Keratinocyte (primary cell): ENCODE results near the gene SCN10A. TPM values are rescaled to one million over a fixed set of nuclear protein-coding genes. Genes with fewer than 3 reads are reported as not detected.

Experiments
- DNase-seq: peaks from one replicate; pipeline ENCODE4 v3.0.0-alpha.2; 2011; ENCODE audit warnings: low read depth, missing footprints, low spot score
- FAIRE-seq: peaks from 2 replicates; lab custom pipeline; 2011; peaks lifted over from hg19 to GRCh38; lab: Jason Lieb, UNC
- H2AFZ ChIP-seq: 2 replicates; pipeline ENCODE4 v1.6.0; 2012; ENCODE audit warnings: low read length, control low read depth, inconsistent platforms; ENCODE audit not compliant: control insufficient read depth
- H3K27ac ChIP-seq: 2 replicates; pipeline ENCODE4 v1.5.1; 2011; ENCODE audit warnings: low read length; ENCODE audit not compliant: control insufficient read depth, insufficient read depth
- H3K27me3 ChIP-seq: 3 replicates; pipeline ENCODE4 v1.6.0; 2011; ENCODE audit warnings: low read length; ENCODE audit not compliant: control insufficient read depth, insufficient read depth; ENCODE audit errors: extremely low read depth
- H3K36me3 ChIP-seq, 2 experiments: 2 replicates in 1 of 2; 3 replicates in 1 of 2; pipeline ENCODE4 v1.5.1; 2011; ENCODE audit warnings: low read length in 2 of 2, mild to moderate bottlenecking in 1 of 2; ENCODE audit not compliant: control insufficient read depth in 2 of 2, insufficient read depth in 2 of 2; ENCODE audit errors: extremely low read depth in 1 of 2
- H3K4me1 ChIP-seq: 3 replicates; pipeline ENCODE4 v1.5.1; 2011; ENCODE audit warnings: low read length; ENCODE audit not compliant: control insufficient read depth, insufficient read depth; ENCODE audit errors: extremely low read depth
- H3K4me2 ChIP-seq: 3 replicates; pipeline ENCODE4 v1.6.0; 2011; ENCODE audit warnings: low read depth, low read length; ENCODE audit not compliant: control insufficient read depth, insufficient read depth; ENCODE audit errors: extremely low read depth
- H3K4me3 ChIP-seq, 3 experiments: fragments of 200-600 bp in 1 of 3; sonication (generic) in 1 of 3; 2 replicates in 2 of 3; 3 replicates in 1 of 3; pipeline ENCODE4 v1.5.1; 2011 to 2016; ENCODE audit warnings: low read length in 3 of 3, mild to moderate bottlenecking in 3 of 3, control low read depth in 2 of 3, inconsistent platforms in 1 of 3, low read depth in 1 of 3, mixed read lengths in 1 of 3, mixed run types in 1 of 3, moderate library complexity in 1 of 3; ENCODE audit not compliant: control insufficient read depth in 2 of 3, insufficient read depth in 2 of 3; ENCODE audit errors: extremely low read depth in 1 of 3
- H3K79me2 ChIP-seq: 2 replicates; pipeline ENCODE4 v1.6.0; 2012; ENCODE audit warnings: low read length; ENCODE audit not compliant: control insufficient read depth, insufficient read depth
- H3K9ac ChIP-seq: 3 replicates; pipeline ENCODE4 v1.6.0; 2011; ENCODE audit warnings: low read length; ENCODE audit not compliant: control insufficient read depth, insufficient read depth; ENCODE audit errors: extremely low read depth
- H3K9me1 ChIP-seq: 3 replicates; pipeline ENCODE4 v1.6.0; 2011; ENCODE audit warnings: low read length; ENCODE audit not compliant: control insufficient read depth, insufficient read depth; ENCODE audit errors: extremely low read depth
- H3K9me3 ChIP-seq: 2 replicates; pipeline ENCODE4 v1.5.1; 2012; ENCODE audit warnings: low read depth, low read length; ENCODE audit not compliant: control insufficient read depth
- H4K20me1 ChIP-seq: 3 replicates; pipeline ENCODE4 v1.6.0; 2011; ENCODE audit warnings: low read length; ENCODE audit not compliant: control insufficient read depth, insufficient read depth; ENCODE audit errors: extremely low read depth
- EZH2 ChIP-seq: IDR thresholded peaks from one replicate; pipeline ENCODE4 v1.6.1; 2012; ENCODE audit warnings: inconsistent platforms, mild to moderate bottlenecking, low read length, moderate library complexity
- dilution Hi-C: fragments of 300-500 bp; cut with MboI; formaldehyde crosslinking; loops from one replicate; pipeline ENCODE4 v1.7.0; 2020; ENCODE audit warnings: low sequenced_read_pairs; ENCODE audit not compliant: extremely low pct_ligation_motif_present
- polyA plus RNA-seq, 5 experiments: library from polyadenylated mRNA; depleted of rRNA in 3 of 5; stranded (reverse) in 3 of 5; stranded (forward) in 1 of 5; unstranded in 1 of 5; fragments of >200 nt; gene quantifications; 1 replicate in 1 of 5; 2 replicates in 3 of 5; 3 replicates in 1 of 5; pipeline versions ENCODE4 v1.2.1 to v1.2.3, GENCODE V29; 2011 to 2012; ENCODE audit warnings: missing spikeins in 2 of 5, low read depth in 1 of 5, low replicate concordance in 1 of 5
- TF ChIP-seq, protein P1 (sequence below), 3 experiments: IDR thresholded peaks in 1 of 3; conservative IDR thresholded peaks in 1 of 3; optimal IDR thresholded peaks in 1 of 3; 2 replicates in 2 of 3; 3 replicates in 1 of 3; pipeline versions ENCODE3 to v1.5.1; 2011; ENCODE audit warnings: low read length in 3 of 3, mild to moderate bottlenecking in 3 of 3, moderate library complexity in 2 of 3, control low read depth in 1 of 3, inconsistent platforms in 1 of 3; ENCODE audit not compliant: insufficient read depth in 2 of 3; ENCODE audit errors: extremely low read depth in 1 of 3

The SCN10A gene
- polyA plus RNA-seq, 1 donor (not counting 4 experiments of a cell fraction or from before 2014, with no cell fraction given) = not detected

DNA sequence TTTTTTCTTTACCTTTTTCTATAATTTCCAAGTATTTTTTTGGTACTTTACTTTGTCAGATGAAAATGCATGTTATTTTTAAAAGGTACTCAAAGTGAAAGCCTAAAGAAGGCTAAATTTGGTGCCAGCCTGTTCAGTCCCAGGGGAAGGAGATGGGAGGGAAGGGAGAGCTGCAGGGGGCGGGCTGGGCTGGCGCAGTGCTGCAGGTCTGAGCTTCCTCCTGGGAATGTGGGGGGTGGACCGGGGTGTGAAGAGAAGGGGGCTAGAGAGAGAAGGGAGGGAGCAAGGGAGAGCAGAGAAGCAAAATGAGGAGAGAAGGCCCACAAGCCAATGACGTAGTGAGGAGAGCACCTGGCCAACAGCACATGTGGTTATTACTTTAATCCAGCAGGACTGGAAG is 95.6 kb downstream of the SCN10A start:
- Histone ChIP-seq H3K36me3 (no peaks in the 10 kb centered on the region), H3K79me2 (no peaks in the 10 kb centered on the region), H3K27me3 (no peaks in the 10 kb centered on the region), H4K20me1 (no peaks in the 10 kb centered on the region), H2AFZ (no peak overlapping the region), H3K27ac (no peak overlapping the region), H3K4me1 (no peaks in the 10 kb centered on the region), H3K9ac (no peak overlapping the region), H3K9me3 (no peaks in the 10 kb centered on the region), H3K9me1 (no peaks in the 10 kb centered on the region), H3K4me3 (no peak overlapping the region), H3K4me2 (no peak overlapping the region)
- DNase-seq (no peak), FAIRE-seq (no peak)
- no peak for TF ChIP-seq EZH2
- TF ChIP-seq, protein P1, sequence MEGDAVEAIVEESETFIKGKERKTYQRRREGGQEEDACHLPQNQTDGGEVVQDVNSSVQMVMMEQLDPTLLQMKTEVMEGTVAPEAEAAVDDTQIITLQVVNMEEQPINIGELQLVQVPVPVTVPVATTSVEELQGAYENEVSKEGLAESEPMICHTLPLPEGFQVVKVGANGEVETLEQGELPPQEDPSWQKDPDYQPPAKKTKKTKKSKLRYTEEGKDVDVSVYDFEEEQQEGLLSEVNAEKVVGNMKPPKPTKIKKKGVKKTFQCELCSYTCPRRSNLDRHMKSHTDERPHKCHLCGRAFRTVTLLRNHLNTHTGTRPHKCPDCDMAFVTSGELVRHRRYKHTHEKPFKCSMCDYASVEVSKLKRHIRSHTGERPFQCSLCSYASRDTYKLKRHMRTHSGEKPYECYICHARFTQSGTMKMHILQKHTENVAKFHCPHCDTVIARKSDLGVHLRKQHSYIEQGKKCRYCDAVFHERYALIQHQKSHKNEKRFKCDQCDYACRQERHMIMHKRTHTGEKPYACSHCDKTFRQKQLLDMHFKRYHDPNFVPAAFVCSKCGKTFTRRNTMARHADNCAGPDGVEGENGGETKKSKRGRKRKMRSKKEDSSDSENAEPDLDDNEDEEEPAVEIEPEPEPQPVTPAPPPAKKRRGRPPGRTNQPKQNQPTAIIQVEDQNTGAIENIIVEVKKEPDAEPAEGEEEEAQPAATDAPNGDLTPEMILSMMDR (optimal IDR thresholded peaks at IDR 0.05 in 1 of 3, IDR thresholded peaks at IDR 0.05 in 1 of 3, conservative IDR thresholded peaks at IDR 0.05 in 1 of 3; ENCODE audit: extremely low read depth in 1 of 3, insufficient read depth in 2 of 3, low read length in 3 of 3) = no peak
- dilution Hi-C loops = no loop called here

DNA sequence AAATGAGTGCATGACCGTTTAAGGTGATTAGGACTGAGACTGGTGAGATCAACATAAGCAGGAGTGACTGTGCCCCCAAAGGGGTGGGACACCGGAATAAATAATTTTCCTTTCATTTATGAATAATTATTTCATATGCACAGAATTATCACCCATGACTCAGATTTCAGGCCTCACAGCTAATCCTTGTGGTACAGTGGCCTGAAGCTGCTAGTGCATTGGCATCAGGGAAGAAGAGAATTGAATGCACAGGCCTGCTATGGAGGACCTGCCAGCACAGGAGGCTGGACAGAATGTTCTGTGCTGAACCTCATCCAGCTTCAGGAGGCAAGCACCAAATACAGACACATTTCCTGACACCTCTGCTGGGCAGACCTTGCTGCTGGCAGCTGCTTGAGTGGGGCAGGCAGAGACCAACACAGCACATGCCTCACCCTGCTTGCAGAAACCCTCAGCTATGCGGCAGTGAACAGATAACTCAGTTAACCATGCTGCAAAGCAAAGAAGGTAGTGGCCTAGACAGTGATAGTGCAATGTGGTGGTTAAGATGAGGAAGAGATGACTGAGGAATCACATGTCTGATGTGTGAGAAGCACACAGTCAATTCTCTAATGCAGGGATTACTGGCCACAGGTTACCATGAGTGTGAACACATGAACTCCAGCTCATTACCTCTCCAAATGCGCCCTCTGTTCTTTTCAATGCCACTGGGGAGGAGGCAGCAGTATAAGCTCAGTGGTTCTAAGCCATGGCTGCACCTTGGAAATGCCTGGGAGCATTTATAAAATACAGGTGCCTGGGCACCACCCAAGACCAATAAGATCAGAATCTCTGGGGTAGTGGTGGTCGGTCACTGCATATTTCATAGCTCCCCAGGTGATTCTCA is 98.4 kb downstream of the SCN10A start:
- H3K27me3 ChIP-seq = no peaks in the 10 kb centered on the region
- no peaks in the 10 kb centered on the region for H3K79me2 ChIP-seq
- dilution Hi-C loops = no loop called here
- no peaks in the 10 kb centered on the region for H3K9me3 ChIP-seq
- no peaks in the 10 kb centered on the region for H3K9me1 ChIP-seq
- H4K20me1 ChIP-seq = no peaks in the 10 kb centered on the region
- H3K27ac ChIP-seq = no peak overlapping the region
- no peaks in the 10 kb centered on the region for H3K4me1 ChIP-seq
- TF ChIP-seq EZH2 = no peak
- TF ChIP-seq, protein P1 (optimal IDR thresholded peaks at IDR 0.05 in 1 of 3, IDR thresholded peaks at IDR 0.05 in 1 of 3, conservative IDR thresholded peaks at IDR 0.05 in 1 of 3; ENCODE audit: extremely low read depth in 1 of 3, insufficient read depth in 2 of 3, low read length in 3 of 3) = peak in 1 of 3 experiments; percentile 12
- H3K4me3 ChIP-seq = no peak overlapping the region
- FAIRE-seq (no peak), DNase-seq (no peak)
- H3K36me3 ChIP-seq = no peaks in the 10 kb centered on the region
- no peak overlapping the region for H3K4me2 ChIP-seq
- H3K9ac ChIP-seq = no peak overlapping the region
- H2AFZ ChIP-seq = no peak overlapping the region
